Ectodermal cell (in vitro differentiated cells): ENCODE results near the gene LASP1.
"Not testable (repeated sequence)": the region's sequence is repeated elsewhere in the genome, so short reads cannot be mapped to it uniquely, and the experiment has no call there.

ENCODE experiments used
- H3K27ac ChIP-seq: 2 replicates; pipeline ENCODE4 v1.7.0; 2013; ENCODE audit warnings: mild to moderate bottlenecking, low read depth, low read length; ENCODE audit not compliant: insufficient read depth, poor library complexity, severe bottlenecking
- H3K27me3 ChIP-seq: 2 replicates; pipeline ENCODE4 v1.7.0; 2013; ENCODE audit warnings: mild to moderate bottlenecking, low read length; ENCODE audit not compliant: insufficient read depth, control insufficient read depth, poor library complexity, severe bottlenecking
- H3K36me3 ChIP-seq: one replicate; pipeline ENCODE4 v1.7.0; 2013; ENCODE audit warnings: low read length; ENCODE audit not compliant: control insufficient read depth, insufficient read depth
- H3K4me1 ChIP-seq: one replicate; pipeline ENCODE4 v1.7.0; 2013; ENCODE audit warnings: low read length; ENCODE audit not compliant: control insufficient read depth, insufficient read depth
- H3K4me3 ChIP-seq: 2 replicates; pipeline ENCODE4 v1.7.0; 2013; ENCODE audit warnings: low read depth, low read length, control low read depth; ENCODE audit not compliant: insufficient read depth
- H3K9me3 ChIP-seq: 2 replicates; pipeline ENCODE4 v1.7.0; 2013; ENCODE audit warnings: mild to moderate bottlenecking, low read length, moderate library complexity; ENCODE audit not compliant: control insufficient read depth
- WGBS, 2 experiments: methylation state at CpG; one replicate each; pipeline ENCODE4 v1.1.7; 2013; ENCODE audit warnings: missing lambda C conversion rate in 2 of 2; 5-methylcytosine and 5-hydroxymethylcytosine counted together

The LASP1 gene

GRCh38 chr17:38910325-38910724 lies 40.5 kb downstream of the LASP1 start:
- no peak overlapping the region for H3K27ac ChIP-seq
- 74 to 77% methylated on average over 5 of the region's 5 CpGs for WGBS, 2 experiments
- H3K4me3 ChIP-seq, result no peak overlapping the region
- no peaks in the 10 kb centered on the region for H3K9me3 ChIP-seq
- H3K4me1 ChIP-seq, result peaks cover 9% of the 10 kb centered on the region
- no peaks in the 10 kb centered on the region for H3K27me3 ChIP-seq
- peaks cover 10% of the 10 kb centered on the region for H3K36me3 ChIP-seq

DNA sequence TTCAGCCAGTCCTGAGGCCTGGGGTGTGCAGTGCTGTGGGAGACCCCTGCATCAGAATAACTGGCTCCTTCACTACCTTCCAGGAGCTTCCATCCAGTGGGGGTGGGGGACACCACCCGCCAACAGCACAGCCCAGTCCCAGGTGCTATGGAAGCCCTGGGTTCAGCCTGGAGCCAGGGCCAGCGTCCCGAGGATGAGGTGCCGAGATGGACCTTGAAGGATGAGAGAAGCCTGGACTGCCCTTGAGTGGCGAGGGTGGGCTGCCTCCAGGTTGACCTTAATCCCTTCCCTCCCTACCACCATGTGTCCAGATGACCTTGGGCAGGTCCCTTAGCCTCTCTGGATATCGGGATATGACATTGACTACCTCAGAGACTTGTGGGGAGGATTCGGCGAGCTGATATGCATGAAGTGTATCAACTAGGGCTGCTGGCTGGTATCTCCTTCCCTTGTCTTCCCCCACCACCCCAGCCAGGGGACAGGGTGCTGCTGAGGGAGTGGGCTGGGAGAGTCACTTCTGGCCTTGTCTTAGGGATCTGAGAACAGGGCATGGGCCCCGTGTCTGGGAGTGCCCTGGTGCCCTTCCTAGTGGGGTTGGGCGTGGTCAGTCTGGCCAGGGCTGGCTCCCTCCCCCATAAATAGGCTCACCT lies 41.3 kb downstream of the LASP1 start:
- no peaks in the 10 kb centered on the region for H3K9me3 ChIP-seq
- peaks cover 16% of the 10 kb centered on the region for H3K36me3 ChIP-seq
- H3K27me3 ChIP-seq, result no peaks in the 10 kb centered on the region
- H3K27ac ChIP-seq, result no peak overlapping the region
- WGBS, 2 experiments, result 95 to 97% methylated on average over 10 of the region's 10 CpGs
- H3K4me1 ChIP-seq, result peaks cover 9% of the 10 kb centered on the region
- H3K4me3 ChIP-seq, result no peak overlapping the region

- peaks cover 16% of the 10 kb centered on the region for H3K36me3 ChIP-seq
- not testable (repeated sequence) for H3K9me3 ChIP-seq, H3K4me3 ChIP-seq, H3K27me3 ChIP-seq, H3K4me1 ChIP-seq, H3K27ac ChIP-seq
- 96% methylated on average over 8 of the region's 8 CpGs for WGBS, 2 experiments
Measured at GRCh38 chr17:38911731-38912081, 41.8 kb downstream of the LASP1 start.

DNA sequence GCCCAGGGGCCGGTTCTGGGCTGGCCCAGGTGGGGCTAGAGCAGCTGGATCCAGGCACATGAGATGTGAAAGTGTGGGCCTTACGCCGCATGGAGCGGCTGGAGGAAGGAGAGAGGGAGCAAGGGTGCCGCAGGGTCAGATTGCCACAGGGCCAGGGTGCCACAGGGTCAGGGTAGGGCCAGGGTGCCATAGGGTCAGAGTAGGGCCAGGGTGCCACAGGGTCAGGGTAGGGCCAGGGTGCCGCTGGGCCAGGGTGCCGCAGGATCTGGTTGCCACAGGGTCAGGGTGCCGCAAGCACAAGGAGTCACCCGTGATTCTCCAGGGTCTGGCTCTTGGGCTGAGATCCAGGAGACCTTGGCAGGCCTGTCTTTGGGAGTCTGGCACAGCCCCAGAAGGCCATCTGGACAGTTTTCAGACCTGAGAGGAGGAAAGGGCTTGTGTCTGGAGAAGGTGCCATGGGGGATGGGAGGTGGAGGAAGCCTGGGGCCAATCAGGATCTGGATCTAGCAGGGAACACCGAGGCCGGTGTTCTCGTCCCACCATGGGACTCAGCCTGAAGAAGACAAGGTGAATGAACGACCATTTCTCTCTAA lies 42.5 kb downstream of the LASP1 start:
- WGBS, 2 experiments, result 95 to 96% methylated on average over 13 of the region's 13 CpGs
- H3K36me3 ChIP-seq, result peaks cover 16% of the 10 kb centered on the region
- H3K9me3 ChIP-seq, result no peaks in the 10 kb centered on the region

DNA sequence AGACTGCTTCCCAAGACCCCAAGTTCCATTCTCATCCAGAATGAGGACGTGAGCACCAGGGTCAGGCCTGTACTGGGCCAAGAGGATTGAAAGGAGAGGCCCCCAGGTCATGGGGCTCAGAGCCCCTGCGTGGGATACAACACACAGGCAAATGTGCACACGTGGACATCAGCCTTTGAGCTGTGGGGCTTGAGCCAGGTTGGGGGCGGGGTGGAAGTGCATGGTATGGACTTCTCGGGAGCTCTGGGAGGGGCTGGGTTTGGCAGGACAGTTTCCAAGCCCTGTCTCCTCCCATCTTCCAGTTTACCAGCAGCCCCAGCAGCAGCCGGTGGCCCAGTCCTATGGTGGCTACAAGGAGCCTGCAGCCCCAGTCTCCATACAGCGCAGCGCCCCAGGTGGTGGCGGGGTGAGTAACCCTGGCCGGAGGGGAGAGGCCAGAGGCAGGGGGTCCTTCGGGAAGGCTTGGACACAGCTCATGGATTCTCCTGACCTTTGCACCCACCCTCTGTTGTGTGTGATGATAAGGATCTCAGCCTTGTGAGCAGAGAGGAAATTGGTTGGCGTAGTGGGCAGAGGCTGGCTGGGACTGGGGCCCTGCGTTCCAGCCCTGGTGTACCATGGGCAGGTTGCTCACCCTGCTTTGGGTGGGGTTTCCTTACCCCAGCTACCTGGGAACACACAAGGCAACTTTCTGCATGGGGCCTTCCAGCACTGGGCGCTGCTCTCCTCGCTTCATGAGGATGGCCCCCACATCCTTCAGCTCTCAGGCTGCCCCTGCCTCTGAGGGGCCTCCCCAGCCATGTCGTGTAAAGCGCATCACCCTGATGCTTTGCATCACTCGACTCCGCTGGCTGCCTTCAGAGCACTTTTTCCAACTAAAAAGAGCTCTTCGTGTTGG lies 45.1 kb downstream of the LASP1 start:
- Histone ChIP-seq H3K4me3 (no peak overlapping the region), H3K4me1 (no peaks in the 10 kb centered on the region), H3K27ac (no peak overlapping the region), H3K27me3 (no peaks in the 10 kb centered on the region), H3K36me3 (peaks cover 21% of the 10 kb centered on the region), H3K9me3 (no peaks in the 10 kb centered on the region)
- 91 to 95% methylated on average over 20 of the region's 20 CpGs for WGBS, 2 experiments

More for the DNA sequence above, 42.5 kb downstream of the LASP1 start:
- Histone ChIP-seq H3K4me1 (peaks cover 9% of the 10 kb centered on the region), H3K27ac (no peak overlapping the region), H3K27me3 (no peaks in the 10 kb centered on the region), H3K4me3 (no peak overlapping the region)

GRCh38 chr17:38915639-38915995 lies 45.8 kb downstream of the LASP1 start:
- Histone ChIP-seq H3K36me3 (peaks cover 21% of the 10 kb centered on the region), H3K27me3 (no peaks in the 10 kb centered on the region), H3K4me3 (no peak overlapping the region), H3K4me1 (no peaks in the 10 kb centered on the region), H3K27ac (no peak overlapping the region), H3K9me3 (no peaks in the 10 kb centered on the region)
- 96 to 97% methylated on average over 7 of the region's 7 CpGs for WGBS, 2 experiments

DNA sequence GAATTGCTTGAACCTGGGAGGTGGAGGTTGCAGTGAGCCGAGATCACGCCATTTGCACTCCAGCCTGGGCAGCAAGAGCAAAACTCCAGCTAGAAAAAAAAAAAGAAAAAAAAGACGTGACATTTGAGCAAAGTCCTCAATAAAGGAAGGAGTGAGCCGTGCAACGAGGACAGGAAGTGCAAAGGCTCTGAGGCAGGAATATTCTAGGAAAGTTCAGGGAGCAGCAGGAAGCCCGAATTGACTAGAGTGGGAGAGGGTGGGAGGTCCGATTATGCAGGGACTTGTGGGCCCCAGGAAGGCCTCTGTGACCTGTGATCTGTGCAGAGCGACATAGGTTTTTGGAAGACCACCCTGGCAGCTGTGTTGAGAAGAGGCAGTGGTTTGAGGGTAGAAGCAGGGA lies 46.9 kb downstream of the LASP1 start:
- H3K27ac ChIP-seq, result no peak overlapping the region
- H3K27me3 ChIP-seq, result no peaks in the 10 kb centered on the region
- WGBS, 2 experiments, result 81 to 82% methylated on average over 8 of the region's 8 CpGs
- no peaks in the 10 kb centered on the region for H3K4me1 ChIP-seq
- H3K4me3 ChIP-seq, result no peak overlapping the region
- H3K36me3 ChIP-seq, result peaks cover 21% of the 10 kb centered on the region
- H3K9me3 ChIP-seq, result no peaks in the 10 kb centered on the region

DNA sequence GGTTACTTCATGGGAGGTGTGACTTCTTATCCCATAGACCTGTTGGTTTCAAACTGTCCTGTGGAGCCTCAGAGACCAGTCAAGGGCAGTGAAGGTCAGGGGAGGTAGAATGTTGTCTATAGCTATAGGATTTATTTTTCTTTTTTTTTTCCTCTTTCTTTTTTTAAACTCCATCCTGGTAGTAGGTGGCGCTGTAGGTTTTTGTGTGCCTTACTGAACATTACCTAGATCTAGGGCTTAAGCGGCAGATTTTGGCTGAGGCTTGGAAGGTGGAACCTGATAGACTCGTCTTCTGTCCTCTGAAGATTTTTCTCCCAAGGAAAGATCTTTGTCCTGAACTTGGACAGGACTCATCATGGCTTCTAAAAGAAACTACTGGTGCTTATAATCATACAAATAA lies 47.4 kb downstream of the LASP1 start:
- Histone ChIP-seq H3K27ac (no peak overlapping the region), H3K36me3 (peaks cover 21% of the 10 kb centered on the region), H3K4me3 (no peak overlapping the region), H3K9me3 (no peaks in the 10 kb centered on the region), H3K4me1 (peaks cover 4% of the 10 kb centered on the region), H3K27me3 (no peaks in the 10 kb centered on the region)
- WGBS, 2 experiments, result 96 to 97% methylated on average over 3 of the region's 3 CpGs

GRCh38 chr17:38918129-38918913 lies 48.5 kb downstream of the LASP1 start:
- WGBS, 2 experiments, result 90% methylated on average over 37 of the region's 37 CpGs
- no peaks in the 10 kb centered on the region for H3K27me3 ChIP-seq
- no peaks in the 10 kb centered on the region for H3K9me3 ChIP-seq
- peaks cover 21% of the 10 kb centered on the region for H3K36me3 ChIP-seq
- H3K4me1 ChIP-seq, result peaks cover 10% of the 10 kb centered on the region
- H3K4me3 ChIP-seq, result no peak overlapping the region
- H3K27ac ChIP-seq, result no peak overlapping the region

- WGBS, 2 experiments, result 88 to 94% methylated on average over 5 of the region's 5 CpGs
Measured at GRCh38 chr17:38918916-38919315, 49.1 kb downstream of the LASP1 start.

More at GRCh38 chr17:38918916-38919315, 49.1 kb downstream of the LASP1 start:
- Histone ChIP-seq H3K9me3 (no peaks in the 10 kb centered on the region), H3K4me1 (peaks cover 10% of the 10 kb centered on the region), H3K4me3 (no peak overlapping the region), H3K36me3 (peaks cover 21% of the 10 kb centered on the region), H3K27ac (no peak overlapping the region), H3K27me3 (no peaks in the 10 kb centered on the region)
